Ovary (tissue), 9 donors: ENCODE measurements around the gene KIF4B. TPM values are rescaled to one million over a fixed set of nuclear protein-coding genes. Genes with fewer than 3 reads are reported as not detected.

Experiments
- DNase-seq, 5 donors: peaks; one replicate each; pipeline ENCODE4 v3.0.0-alpha.2; 2019 to 2020
- H3K27ac ChIP-seq, 2 donors: fragments of 200-600 bp; one replicate each; pipeline versions ENCODE4 v1.5.1 to v1.8.0; 2019 to 2022
- H3K27me3 ChIP-seq: fragments of 200-600 bp; one replicate; pipeline ENCODE4 v1.8.0; 2022
- H3K36me3 ChIP-seq: fragments of 200-600 bp; sonication (generic); one replicate; pipeline ENCODE4 v1.5.1; 2019
- H3K4me1 ChIP-seq: one replicate; pipeline ENCODE4 v1.8.1; 2013; ENCODE audit warnings: mild to moderate bottlenecking, moderate library complexity; ENCODE audit not compliant: insufficient read depth
- H3K4me3 ChIP-seq: fragments of 200-600 bp; sonication (generic); one replicate; pipeline ENCODE4 v1.5.1; 2017
- H3K9me3 ChIP-seq, 2 donors: fragments of 200-600 bp in 1 of 2; sonication (generic) in 1 of 2; one replicate each; pipeline versions ENCODE4 v1.5.1 to v1.8.1; 2013 to 2019; ENCODE audit warnings: mild to moderate bottlenecking in 1 of 2, moderate library complexity in 1 of 2
- EP300 ChIP-seq: sonication (generic); formaldehyde crosslinking; IDR thresholded peaks from one replicate; pipeline ENCODE4 v1.6.1; 2017; ENCODE audit warnings: antibody characterized with exemption
- POLR2A ChIP-seq: fragments of 450-650 bp; IDR thresholded peaks from one replicate; pipeline ENCODE4 v1.6.1; 2017; ENCODE audit warnings: antibody characterized with exemption, mild to moderate bottlenecking, moderate library complexity
- WGBS, 3 donors: extraction: QIAGEN DNeasy Blood & Tissue Kit in 1 of 3; methylation state at CpG; one replicate each; pipeline versions ENCODE4 v1.1.5 to v1.1.7; 2013 to 2017; 5-methylcytosine and 5-hydroxymethylcytosine counted together
- intact Hi-C, 4 donors: fragments of 100-400 bp; cut with DNase I; formaldehyde crosslinking; loops; one replicate each; pipeline versions ENCODE4 v1.11.0 to v1.15.1; 2022 to 2023
- polyA plus RNA-seq, 2 donors: library from polyadenylated mRNA; stranded (reverse); fragments of 200-250 nt in 1 of 2; fragments of 350-450 nt in 1 of 2; fragmentation: Illumina TruSeq in 1 of 2; extraction: RNeasy Lipid Tissue Mini Kit (QIAGEN cat#74804) in 1 of 2; gene quantifications; one replicate each; pipeline ENCODE4 v1.2.3, GENCODE V29; 2013 to 2014
- total RNA-seq, 7 donors: library from RNA; depleted of rRNA in 2 of 7; stranded (reverse); fragments of >200 nt in 2 of 7; fragmentation: NEBNext Ultra II Directional in 3 of 7; extraction: Animal tissue kit (Norgen Biotek cat#: 25700) in 3 of 7; gene quantifications; one replicate each; pipeline versions ENCODE4 v1.1.0 to v1.2.4, GENCODE V29; 2016 to 2023
- TF ChIP-seq, protein P1 (sequence below), 3 donors: fragments of 450-650 bp in 2 of 3; fragments of 200-600 bp in 1 of 3; IDR thresholded peaks; one replicate each; pipeline versions ENCODE4 v1.5.1 to v1.8.0; 2016 to 2022; ENCODE audit warnings: antibody characterized with exemption in 3 of 3, mild to moderate bottlenecking in 1 of 3
- donor health status: DM: no; HTN: no; CAD: no; lungs with moderate emphysema.
- donor health status: DM: no; HTN: no; CAD: no.
- donor health status: Bipolar disorder and iron deficiency.
- donor health status: DM: yes; HTN: yes; CAD: no.
- donor health status: DM: no; HTN: no; CAD: no.
- donor health status: DM: yes; HTN: yes; CAD: no.

KIF4B gene
- total and polyA plus RNA-seq, 9 donors = 0.12 to 0.13 TPM; not detected in 7

GRCh38 chr5:155021842-155022241 lies 8.3 kb downstream of the KIF4B start:
- 65 to 71% (median 65%) methylated on average over 5 of the region's 5 CpGs for WGBS, 3 donors
- TF ChIP-seq POLR2A (no peak), EP300 (no peak)
- TF ChIP-seq, protein P1, sequence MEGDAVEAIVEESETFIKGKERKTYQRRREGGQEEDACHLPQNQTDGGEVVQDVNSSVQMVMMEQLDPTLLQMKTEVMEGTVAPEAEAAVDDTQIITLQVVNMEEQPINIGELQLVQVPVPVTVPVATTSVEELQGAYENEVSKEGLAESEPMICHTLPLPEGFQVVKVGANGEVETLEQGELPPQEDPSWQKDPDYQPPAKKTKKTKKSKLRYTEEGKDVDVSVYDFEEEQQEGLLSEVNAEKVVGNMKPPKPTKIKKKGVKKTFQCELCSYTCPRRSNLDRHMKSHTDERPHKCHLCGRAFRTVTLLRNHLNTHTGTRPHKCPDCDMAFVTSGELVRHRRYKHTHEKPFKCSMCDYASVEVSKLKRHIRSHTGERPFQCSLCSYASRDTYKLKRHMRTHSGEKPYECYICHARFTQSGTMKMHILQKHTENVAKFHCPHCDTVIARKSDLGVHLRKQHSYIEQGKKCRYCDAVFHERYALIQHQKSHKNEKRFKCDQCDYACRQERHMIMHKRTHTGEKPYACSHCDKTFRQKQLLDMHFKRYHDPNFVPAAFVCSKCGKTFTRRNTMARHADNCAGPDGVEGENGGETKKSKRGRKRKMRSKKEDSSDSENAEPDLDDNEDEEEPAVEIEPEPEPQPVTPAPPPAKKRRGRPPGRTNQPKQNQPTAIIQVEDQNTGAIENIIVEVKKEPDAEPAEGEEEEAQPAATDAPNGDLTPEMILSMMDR (IDR thresholded peaks at IDR 0.05) = no peak
- Histone ChIP-seq H3K4me3 (no peak overlapping the region), H3K36me3 (no peaks in the 10 kb centered on the region), H3K4me1 (no peaks in the 10 kb centered on the region), H3K9me3 (no peaks in the 10 kb centered on the region), H3K27ac (no peak overlapping the region), H3K27me3 (no peaks in the 10 kb centered on the region)
- intact Hi-C loops = no loop called here
- no peak for DNase-seq

DNA sequence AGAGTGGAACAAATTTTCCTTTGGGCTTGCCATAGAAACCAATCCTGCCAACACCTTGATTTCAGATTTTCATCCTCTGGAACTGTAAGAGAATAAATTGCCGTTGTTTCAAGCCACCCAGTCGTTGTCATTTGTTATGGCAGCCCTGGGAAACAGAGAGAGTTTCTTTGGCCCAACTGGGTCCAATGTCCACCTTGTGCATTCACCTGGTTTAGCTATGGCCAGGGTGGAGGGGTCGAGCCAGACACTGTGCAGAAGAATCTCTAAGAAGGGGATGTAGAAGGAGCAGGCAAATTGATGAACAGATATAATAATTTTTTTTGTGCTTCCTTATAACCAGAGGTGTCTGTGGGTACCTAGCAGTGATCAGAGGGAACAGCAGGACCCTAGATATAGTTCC lies 9.8 kb downstream of the KIF4B start:
- no peaks in the 10 kb centered on the region for H3K27me3 ChIP-seq
- TF ChIP-seq EP300 = no peak
- TF ChIP-seq, protein P1 (IDR thresholded peaks at IDR 0.05) = no peak
- no peak for TF ChIP-seq POLR2A

DNA sequence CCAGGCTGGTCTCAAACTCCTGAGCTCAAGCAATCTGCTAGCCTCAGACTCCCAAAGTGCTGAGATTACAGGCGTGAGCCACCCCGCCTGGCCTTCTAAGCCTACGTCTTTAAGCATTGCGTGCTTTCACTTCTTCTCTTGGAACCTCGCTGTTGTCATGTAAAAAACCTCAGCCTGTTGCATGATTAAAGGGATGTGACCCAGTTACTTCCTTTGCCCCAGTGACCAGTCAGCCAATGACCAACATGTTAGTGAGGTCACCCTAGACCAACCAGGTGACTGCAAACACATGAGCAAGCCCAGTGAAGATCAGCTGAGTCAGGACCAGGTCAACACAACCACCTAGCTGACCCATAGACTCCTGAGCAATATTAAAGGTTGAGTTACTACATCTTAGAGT lies 10.5 kb downstream of the KIF4B start:
- intact Hi-C loops = no loop called here
- 90 to 95% (median 94%) methylated on average over 5 of the region's 5 CpGs for WGBS, 3 donors
- TF ChIP-seq, protein P1 (IDR thresholded peaks at IDR 0.05) = no peak
- no peak for TF ChIP-seq EP300
- TF ChIP-seq POLR2A = no peak
- Histone ChIP-seq H3K9me3 (no peaks in the 10 kb centered on the region), H3K27ac (no peak overlapping the region), H3K36me3 (no peaks in the 10 kb centered on the region), H3K4me1 (no peaks in the 10 kb centered on the region), H3K4me3 (no peak overlapping the region), H3K27me3 (no peaks in the 10 kb centered on the region)
- DNase-seq = no peak

More for the DNA sequence above, 9.8 kb downstream of the KIF4B start:
- Histone ChIP-seq H3K4me1 (no peaks in the 10 kb centered on the region), H3K4me3 (no peak overlapping the region), H3K36me3 (no peaks in the 10 kb centered on the region), H3K9me3 (no peaks in the 10 kb centered on the region), H3K27ac (no peak overlapping the region)
- DNase-seq = no peak
- WGBS, 3 donors = 76 to 87% (median 79%) methylated on average over 3 of the region's 3 CpGs
- intact Hi-C loops = no loop called here

GRCh38 chr5:155025895-155026294 lies 12.3 kb downstream of the KIF4B start:
- DNase-seq = no peak
- H3K36me3 ChIP-seq = no peaks in the 10 kb centered on the region
- H3K27ac ChIP-seq = no peak overlapping the region
- no peaks in the 10 kb centered on the region for H3K27me3 ChIP-seq
- WGBS, 3 donors = 41 to 58% (median 53%) methylated on average over 2 of the region's 2 CpGs
- H3K4me1 ChIP-seq = no peaks in the 10 kb centered on the region
- TF ChIP-seq POLR2A = no peak
- H3K4me3 ChIP-seq = no peak overlapping the region
- intact Hi-C loops = no loop called here
- no peaks in the 10 kb centered on the region for H3K9me3 ChIP-seq

- no peaks in the 10 kb centered on the region for H3K4me1 ChIP-seq
- no peaks in the 10 kb centered on the region for H3K9me3 ChIP-seq
- intact Hi-C loops = no loop called here
- H3K27me3 ChIP-seq = no peaks in the 10 kb centered on the region
- H3K36me3 ChIP-seq = no peaks in the 10 kb centered on the region
- DNase-seq = no peak
- H3K4me3 ChIP-seq = no peak overlapping the region
- H3K27ac ChIP-seq = no peak overlapping the region
- 23 to 48% (median 35%) methylated on average over 1 of the region's 1 CpG for WGBS, 3 donors
- TF ChIP-seq POLR2A (no peak), EP300 (no peak)
- TF ChIP-seq, protein P1 (IDR thresholded peaks at IDR 0.05) = no peak
Measured at GRCh38 chr5:155027993-155028629, 14.6 kb downstream of the KIF4B start.
